ENCODE results near the gene VAT1. TPM values are rescaled to one million over a fixed set of nuclear protein-coding genes. Genes with fewer than 3 reads are reported as not detected.

The VAT1 gene
- total and polyA plus RNA-seq, 9 of the 15 experiments (the other 6 are each of a cell fraction or from before 2014, with no cell fraction given) = 29.4 to 153 (median 66.7) TPM

GRCh38 chr17:43024407-43025289 lies 2.5 kb upstream of the VAT1 start, which contains the start of gene RND2 (continued):
- no peak for TF ChIP-seq ATF4 (CRISPR knock-in tag; IDR thresholded peaks at IDR 0.05)
- TF ChIP-seq ZNF224 (CRISPR knock-in tag; IDR thresholded peaks at IDR 0.05) = no peak
- TF ChIP-seq HMG20B (CRISPR knock-in tag; IDR thresholded peaks at IDR 0.05) = no peak
- peak; percentile 76 for TF ChIP-seq DPF2 (IDR thresholded peaks at IDR 0.05)
- TF ChIP-seq TARDBP (IDR thresholded peaks at IDR 0.05) = peak; percentile 82; the same call in 1 of the 2 replicates
- no peak for TF ChIP-seq ESRRB (CRISPR knock-in tag; IDR thresholded peaks at IDR 0.05; ENCODE audit: borderline replicate concordance)
- peak; percentile 94 for TF ChIP-seq JUND (IDR thresholded peaks at IDR 0.05; ENCODE audit: borderline replicate concordance, low read depth, low read length)
- peak; percentile 98; the same call in 2 of the 3 replicates for TF ChIP-seq JUND (tag; IDR thresholded peaks at IDR 0.05; ENCODE audit: borderline replicate concordance, low read depth, low read length)
- TF ChIP-seq ZNF695 (CRISPR knock-in tag; IDR thresholded peaks at IDR 0.05) = no peak
- TF ChIP-seq FOXJ2 (tag; IDR thresholded peaks at IDR 0.05) = 0 out of 2 replicates have a peak, but pooled peaks have one; percentile 19
- TF ChIP-seq NKRF (IDR thresholded peaks at IDR 0.05; ENCODE audit: borderline replicate concordance) = peak; percentile 96
- TF ChIP-seq BCOR (IDR thresholded peaks at IDR 0.05) = no peak
- TF ChIP-seq HCFC1 (IDR thresholded peaks at IDR 0.05; ENCODE audit: low read depth, low read length) = peak; percentile 33; the same call in 1 of the 2 replicates
- no peak for TF ChIP-seq ZNF12 (CRISPR knock-in tag; IDR thresholded peaks at IDR 0.05)
- TF ChIP-seq ARID2 (IDR thresholded peaks at IDR 0.05) = no peak; the same call in 1 of the 2 replicates
- no peak for TF ChIP-seq CHD4 (IDR thresholded peaks at IDR 0.05; ENCODE audit: insufficient read depth, insufficient replicate concordance, low read depth, low read length, poor library complexity, severe bottlenecking)
- no peak for TF ChIP-seq ZNF3 (CRISPR knock-in tag; IDR thresholded peaks at IDR 0.05)
- TF ChIP-seq CHD1 (IDR thresholded peaks at IDR 0.05; ENCODE audit: low read length) = no peak
- no peak for TF ChIP-seq THAP7 (CRISPR knock-in tag; IDR thresholded peaks at IDR 0.05)
- no peak for TF ChIP-seq SNIP1 (IDR thresholded peaks at IDR 0.05; ENCODE audit: low read depth)
- TF ChIP-seq SAFB2 (IDR thresholded peaks at IDR 0.05; ENCODE audit: borderline replicate concordance, low read depth, low read length, severe bottlenecking) = no peak
- no peak for TF ChIP-seq HINFP (tag; conservative IDR thresholded peaks at IDR 0.05; ENCODE audit: low read depth)
- no peak for TF ChIP-seq MCM2 (IDR thresholded peaks at IDR 0.05; ENCODE audit: low read depth)

Data from K562 (cell line).